Adrenal gland (tissue), 12 donors: Measurements from ENCODE around the gene LTB4R. TPM values are rescaled to one million over a fixed set of nuclear protein-coding genes. Genes with fewer than 3 reads are reported as not detected.
"Not testable (repeated sequence)": the region's sequence is repeated elsewhere in the genome, so short reads cannot be mapped to it uniquely, and the experiment has no call there.

Experiments used
- DNase-seq, 7 donors: peaks; one replicate each; pipeline ENCODE4 v3.0.0-alpha.2; 2019 to 2020
- H3K27ac ChIP-seq, 5 donors: fragments of 200-600 bp; sonication (generic) in 4 of 5; 1 replicate in 3 of 5; 2 replicates in 2 of 5; pipeline versions ENCODE4 v1.5.1 to v1.8.0; 2016 to 2020; ENCODE audit warnings: mild to moderate bottlenecking in 1 of 5
- H3K27me3 ChIP-seq: fragments of 200-600 bp; 2 replicates; pipeline ENCODE4 v1.8.0; 2021
- H3K36me3 ChIP-seq, 2 donors: fragments of 200-600 bp; replicated peaks in 1 of 2; 1 replicate in 1 of 2; 2 replicates in 1 of 2; pipeline versions ENCODE4 v1.5.1 to v1.8.0; 2018 to 2022
- H3K4me1 ChIP-seq, 2 donors: fragments of 200-600 bp; replicated peaks in 1 of 2; 1 replicate in 1 of 2; 2 replicates in 1 of 2; pipeline versions ENCODE4 v1.5.1 to v1.8.0; 2018 to 2021
- H3K4me3 ChIP-seq, 4 donors: fragments of 200-600 bp; sonication (generic) in 3 of 4; one replicate each; pipeline ENCODE4 v1.5.1; 2016 to 2018
- H3K9me3 ChIP-seq, 3 donors: fragments of 200-600 bp; sonication (generic) in 1 of 3; replicated peaks in 1 of 3; 1 replicate in 2 of 3; 2 replicates in 1 of 3; pipeline versions ENCODE4 v1.5.1 to v1.8.0; 2016 to 2021
- POLR2A ChIP-seq, 2 donors: fragments of 450-650 bp; IDR thresholded peaks; one replicate each; pipeline ENCODE4 v1.6.1; 2017; ENCODE audit warnings: antibody characterized with exemption in 2 of 2, mild to moderate bottlenecking in 2 of 2, moderate library complexity in 1 of 2
- whole genome bisulfite sequencing, 4 donors: extraction: QIAGEN DNeasy Blood & Tissue Kit in 2 of 4; methylation state at CpG; one replicate each; pipeline versions ENCODE4 v1.1.5 to v1.1.7; 2013 to 2017; 5-methylcytosine and 5-hydroxymethylcytosine counted together
- intact Hi-C, 2 donors: fragments of 100-400 bp; cut with DNase I; formaldehyde crosslinking; loops; one replicate each; pipeline versions ENCODE4 v1.14.1 to v1.15.0; 2022 to 2023
- polyA plus RNA-seq, 3 donors: library from polyadenylated mRNA; stranded (reverse); fragments of 200-250 nt in 2 of 3; fragments of 350-450 nt in 1 of 3; fragmentation: Illumina TruSeq in 1 of 3; extraction: RNeasy Lipid Tissue Mini Kit (QIAGEN cat#74804) in 1 of 3; gene quantifications; one replicate each; pipeline ENCODE4 v1.2.3, GENCODE V29; 2013 to 2014
- total RNA-seq, 9 donors: library from RNA; depleted of rRNA in 4 of 9; stranded (reverse); fragments of >200 nt in 4 of 9; fragments of 120-200 nt in 1 of 9; fragmentation: NEBNext Ultra II Directional in 1 of 9; extraction: Animal tissue kit (Norgen Biotek cat#: 25700) in 1 of 9; gene quantifications; one replicate each; pipeline versions ENCODE4 v1.1.0 to v1.2.4, GENCODE V29; 2013 to 2023
- TF ChIP-seq, protein P1 (sequence below), 6 experiments: fragments of 450-650 bp in 4 of 6; fragments of 200-600 bp in 2 of 6; sonication (generic) in 1 of 6; IDR thresholded peaks; 1 replicate in 5 of 6; 2 replicates in 1 of 6; pipeline versions ENCODE4 v1.5.1 to v1.8.0; 2016 to 2021; ENCODE audit warnings: antibody characterized with exemption in 6 of 6, mild to moderate bottlenecking in 2 of 6, moderate library complexity in 1 of 6
- donor health status: healthy with polysubstance abuse.
- donor health status: Bipolar disorder and iron deficiency.
- donor health status: DM: yes; HTN: yes; CAD: no.
- donor health status: DM: no; HTN: no; CAD: no.
- donor health status: DM: no; HTN: no; CAD: no.
- donor health status: DM: yes; HTN: yes; CAD: no.

LTB4R gene
- total and polyA plus RNA-seq, 12 donors = 1.4 to 30.2 (median 11.6) TPM

DNA sequence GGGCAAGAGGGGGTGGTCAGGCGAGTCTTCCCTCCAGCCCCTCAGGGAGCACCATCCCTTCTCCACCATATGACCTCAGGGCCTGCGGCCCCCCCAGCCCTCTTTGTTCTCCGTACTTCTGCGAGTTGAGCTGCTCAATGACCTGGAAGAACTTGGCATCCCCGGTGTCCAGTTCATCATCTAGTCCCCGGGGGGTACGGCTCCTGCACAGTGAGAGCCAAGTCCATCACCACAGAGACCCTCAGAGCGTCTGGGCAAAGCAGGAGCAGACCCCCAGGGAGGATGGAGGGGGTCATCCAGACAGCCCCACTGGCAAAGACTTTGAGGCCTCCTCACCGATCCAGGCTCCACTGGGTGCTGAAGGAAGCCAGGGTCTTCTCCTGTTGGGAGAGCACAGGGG lies 14.7 kb downstream of the LTB4R start:
- no peaks in the 10 kb centered on the region for H3K27me3 ChIP-seq
- no peak for DNase-seq
- H3K27ac ChIP-seq = no peak overlapping the region
- H3K4me3 ChIP-seq = no peak overlapping the region
- no peak for TF ChIP-seq POLR2A (IDR thresholded peaks at IDR 0.05)
- H3K4me1 ChIP-seq = no peaks in the 10 kb centered on the region
- intact Hi-C loops = no loop called here
- H3K9me3 ChIP-seq = no peaks in the 10 kb centered on the region
- 75 to 82% (median 80%) methylated on average over 9 of the region's 9 CpGs for WGBS, 4 donors
- H3K36me3 ChIP-seq = no peaks in the 10 kb centered on the region

DNA sequence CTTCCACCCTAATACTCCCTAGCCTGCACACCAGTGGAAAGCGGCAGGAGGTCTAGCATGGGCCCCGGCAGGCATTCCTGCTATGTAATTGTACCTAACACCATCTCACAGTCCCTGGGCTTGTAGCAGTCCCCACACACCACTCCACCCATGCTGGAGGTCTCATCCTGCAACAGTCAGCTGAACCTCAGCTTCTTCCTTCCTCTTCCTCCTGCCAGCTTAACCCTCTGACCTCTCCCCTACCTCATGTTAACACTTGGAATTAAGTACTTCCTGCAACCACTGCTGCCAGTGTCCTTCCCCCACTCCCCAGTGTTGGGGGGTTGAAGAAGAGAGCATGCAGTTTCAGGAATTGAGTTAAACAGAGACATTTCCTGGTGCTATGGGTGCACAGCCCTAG lies 16.0 kb downstream of the LTB4R start:
- H3K27me3 ChIP-seq = no peaks in the 10 kb centered on the region
- no peaks in the 10 kb centered on the region for H3K36me3 ChIP-seq
- H3K4me1 ChIP-seq = peaks cover 0 to under 1% of the 10 kb centered on the region in 2 donors
- no peaks in the 10 kb centered on the region for H3K9me3 ChIP-seq
- DNase-seq = no peak
- no peak overlapping the region for H3K4me3 ChIP-seq
- intact Hi-C loops = no loop called here
- 74 to 100% (median 88%) methylated on average over 1 to 2 of the region's 2 CpGs for WGBS, 4 donors
- TF ChIP-seq, protein P1, sequence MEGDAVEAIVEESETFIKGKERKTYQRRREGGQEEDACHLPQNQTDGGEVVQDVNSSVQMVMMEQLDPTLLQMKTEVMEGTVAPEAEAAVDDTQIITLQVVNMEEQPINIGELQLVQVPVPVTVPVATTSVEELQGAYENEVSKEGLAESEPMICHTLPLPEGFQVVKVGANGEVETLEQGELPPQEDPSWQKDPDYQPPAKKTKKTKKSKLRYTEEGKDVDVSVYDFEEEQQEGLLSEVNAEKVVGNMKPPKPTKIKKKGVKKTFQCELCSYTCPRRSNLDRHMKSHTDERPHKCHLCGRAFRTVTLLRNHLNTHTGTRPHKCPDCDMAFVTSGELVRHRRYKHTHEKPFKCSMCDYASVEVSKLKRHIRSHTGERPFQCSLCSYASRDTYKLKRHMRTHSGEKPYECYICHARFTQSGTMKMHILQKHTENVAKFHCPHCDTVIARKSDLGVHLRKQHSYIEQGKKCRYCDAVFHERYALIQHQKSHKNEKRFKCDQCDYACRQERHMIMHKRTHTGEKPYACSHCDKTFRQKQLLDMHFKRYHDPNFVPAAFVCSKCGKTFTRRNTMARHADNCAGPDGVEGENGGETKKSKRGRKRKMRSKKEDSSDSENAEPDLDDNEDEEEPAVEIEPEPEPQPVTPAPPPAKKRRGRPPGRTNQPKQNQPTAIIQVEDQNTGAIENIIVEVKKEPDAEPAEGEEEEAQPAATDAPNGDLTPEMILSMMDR (IDR thresholded peaks at IDR 0.05) = no peak
- TF ChIP-seq POLR2A (IDR thresholded peaks at IDR 0.05) = no peak
- no peak overlapping the region for H3K27ac ChIP-seq

DNA sequence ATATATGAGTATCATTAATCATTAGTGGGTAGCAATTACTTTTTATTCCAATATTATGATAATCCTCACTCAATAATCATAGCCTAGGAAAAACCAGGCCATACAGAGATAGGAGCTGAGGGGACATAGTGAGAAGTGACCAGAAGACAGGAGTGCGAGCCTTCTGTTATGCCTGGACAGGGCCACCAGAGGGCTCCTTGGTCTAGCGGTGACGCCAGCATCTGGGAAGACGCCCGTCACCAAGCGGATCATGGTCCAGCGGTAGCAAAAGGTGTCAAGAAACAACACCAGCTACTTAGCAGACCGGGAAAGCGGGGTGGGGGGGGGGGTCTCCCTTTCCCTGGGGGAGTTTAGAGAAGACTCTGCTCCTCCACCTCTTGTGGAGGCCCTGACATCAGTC lies 16.6 kb downstream of the LTB4R start:
- H3K27me3 ChIP-seq, H3K4me1 ChIP-seq, H3K36me3 ChIP-seq, H3K4me3 ChIP-seq, intact Hi-C loops, H3K9me3 ChIP-seq: not testable (repeated sequence)
- H3K27ac ChIP-seq = peak overlapping the region in 1 of 5 donors; percentile 8
- peak; percentile 59 to 91 (median 76) for DNase-seq
- TF ChIP-seq, protein P1 (IDR thresholded peaks at IDR 0.05) = peak; percentile 35 to 82 (median 66)
- 0 to 4% (median 1%) methylated on average over 7 to 9 of the region's 9 CpGs for WGBS, 4 donors

DNA sequence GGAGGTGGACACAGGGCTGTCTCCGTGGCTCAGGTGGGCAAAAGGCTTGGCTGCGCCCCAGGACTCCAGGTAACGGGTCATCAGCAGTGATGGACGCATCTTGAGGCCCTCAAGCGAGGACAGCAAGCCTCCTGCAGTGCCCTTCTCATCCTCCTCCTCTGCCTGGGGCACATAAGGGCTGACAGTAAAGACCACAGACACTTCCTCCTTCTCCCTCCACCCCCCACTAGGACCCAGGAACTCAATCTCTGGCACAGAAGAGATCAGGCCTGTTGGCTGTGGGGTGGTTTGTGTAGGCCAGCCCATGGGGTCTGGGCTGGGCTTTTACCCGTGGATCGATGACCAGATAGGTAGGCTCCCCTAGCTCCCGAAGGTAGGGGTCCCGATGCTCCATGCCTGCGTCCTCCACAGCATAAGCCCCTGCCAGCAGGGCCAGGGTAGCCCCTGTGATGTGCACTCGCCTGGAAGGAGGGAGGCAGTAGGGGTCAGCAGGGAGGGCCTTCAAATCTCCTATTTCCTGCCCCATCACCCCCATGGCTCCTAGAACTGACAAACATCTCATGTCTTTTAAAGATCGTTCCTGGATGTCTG lies 17.9 kb downstream of the LTB4R start:
- no peaks in the 10 kb centered on the region for H3K36me3 ChIP-seq
- H3K4me1 ChIP-seq = peaks cover 0 to 17% of the 10 kb centered on the region in 2 donors
- intact Hi-C loops = no loop called here
- peak overlapping the region in 1 of 5 donors; percentile 13 for H3K27ac ChIP-seq
- H3K4me3 ChIP-seq = no peak overlapping the region
- TF ChIP-seq, protein P1 (IDR thresholded peaks at IDR 0.05) = no peak
- no peak for TF ChIP-seq POLR2A (IDR thresholded peaks at IDR 0.05)
- no peaks in the 10 kb centered on the region for H3K27me3 ChIP-seq
- WGBS, 4 donors = 73 to 88% (median 86%) methylated on average over 8 to 12 of the region's 12 CpGs
- H3K9me3 ChIP-seq = no peaks in the 10 kb centered on the region
- no peak for DNase-seq

DNA sequence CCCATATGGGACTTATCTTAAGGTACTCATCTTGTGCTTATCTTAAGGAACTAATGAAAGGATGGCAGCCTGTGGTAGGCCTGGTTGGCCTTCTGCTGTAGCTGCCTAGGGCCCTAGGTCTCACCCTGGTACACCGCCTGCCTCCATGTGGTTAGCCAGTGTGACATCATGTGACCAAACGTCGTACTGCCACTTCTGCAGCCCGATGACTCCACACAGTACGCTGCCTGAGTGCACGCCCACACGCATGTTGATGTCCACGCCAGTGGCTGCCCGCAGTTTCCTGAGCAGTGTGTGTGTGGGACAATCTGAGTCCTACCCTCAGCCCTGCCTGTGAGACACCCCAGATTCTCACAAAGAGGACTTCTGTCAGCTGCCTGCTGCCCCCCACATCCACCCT lies 18.4 kb downstream of the LTB4R start:
- WGBS, 4 donors = 74 to 78% (median 74%) methylated on average over 4 to 9 of the region's 9 CpGs; no CpG with 5 or more reads in 1 of the 4 donors
- peaks cover 5% of the 10 kb centered on the region for H3K27me3 ChIP-seq
- H3K4me3 ChIP-seq = no peak overlapping the region
- H3K27ac ChIP-seq = peak overlapping the region in 1 of 5 donors; percentile 13
- intact Hi-C loops = loop anchor here (2.0 to 5.0 kb wide), 2 partner anchors 103 kb away; no protein-coding TSS in a partner anchor
- no peaks in the 10 kb centered on the region for H3K9me3 ChIP-seq
- TF ChIP-seq, protein P1 (IDR thresholded peaks at IDR 0.05) = no peak
- no peak for TF ChIP-seq POLR2A (IDR thresholded peaks at IDR 0.05)
- H3K36me3 ChIP-seq = no peaks in the 10 kb centered on the region
- H3K4me1 ChIP-seq = peaks cover 0 to 22% of the 10 kb centered on the region in 2 donors
- peak in 5 of 7 donors; percentile 33 to 78 (median 55) for DNase-seq
